ENCODE measurements around the gene NOS1AP.
"Not testable (repeated sequence)": the region's sequence is repeated elsewhere in the genome, so short reads cannot be mapped to it uniquely, and the experiment has no call there.

The NOS1AP gene

DNA sequence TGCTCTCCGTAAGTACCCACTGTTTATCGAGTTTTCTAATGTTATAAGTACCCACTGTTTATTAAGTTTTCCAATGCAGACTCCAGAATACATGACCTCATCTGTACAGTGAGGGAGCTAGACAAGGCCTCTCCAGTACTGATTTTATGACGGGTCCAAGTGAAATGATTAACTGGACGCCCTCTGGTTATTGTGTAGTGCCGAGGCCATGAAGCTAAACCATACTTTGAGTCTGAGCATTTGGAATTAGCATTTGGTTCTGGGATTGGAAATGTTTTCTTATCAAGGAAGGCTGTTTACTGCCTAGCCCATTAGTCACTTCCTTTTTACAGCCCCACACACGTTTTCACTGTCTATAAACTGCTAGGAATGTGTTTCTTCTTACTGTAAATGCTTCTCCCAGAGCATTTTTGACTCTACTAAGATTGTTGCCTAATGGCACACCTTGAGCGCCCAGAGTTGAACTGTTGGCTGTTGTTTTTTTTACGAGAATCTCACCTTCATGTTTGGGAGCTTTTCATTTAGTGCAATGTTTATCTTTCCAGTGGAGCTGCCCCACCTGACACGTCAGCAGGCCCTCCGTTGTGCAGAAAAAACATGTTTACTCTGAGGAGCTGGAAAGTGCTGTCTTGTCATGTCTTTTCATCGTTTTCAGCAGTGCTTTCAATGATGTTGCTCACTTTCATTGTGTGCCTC lies 280.3 kb downstream of the NOS1AP start:
- H3K27me3 ChIP-seq: no peaks in the 10 kb centered on the region
- no peaks in the 10 kb centered on the region for H3K36me3 ChIP-seq
- TF ChIP-seq, protein P1, sequence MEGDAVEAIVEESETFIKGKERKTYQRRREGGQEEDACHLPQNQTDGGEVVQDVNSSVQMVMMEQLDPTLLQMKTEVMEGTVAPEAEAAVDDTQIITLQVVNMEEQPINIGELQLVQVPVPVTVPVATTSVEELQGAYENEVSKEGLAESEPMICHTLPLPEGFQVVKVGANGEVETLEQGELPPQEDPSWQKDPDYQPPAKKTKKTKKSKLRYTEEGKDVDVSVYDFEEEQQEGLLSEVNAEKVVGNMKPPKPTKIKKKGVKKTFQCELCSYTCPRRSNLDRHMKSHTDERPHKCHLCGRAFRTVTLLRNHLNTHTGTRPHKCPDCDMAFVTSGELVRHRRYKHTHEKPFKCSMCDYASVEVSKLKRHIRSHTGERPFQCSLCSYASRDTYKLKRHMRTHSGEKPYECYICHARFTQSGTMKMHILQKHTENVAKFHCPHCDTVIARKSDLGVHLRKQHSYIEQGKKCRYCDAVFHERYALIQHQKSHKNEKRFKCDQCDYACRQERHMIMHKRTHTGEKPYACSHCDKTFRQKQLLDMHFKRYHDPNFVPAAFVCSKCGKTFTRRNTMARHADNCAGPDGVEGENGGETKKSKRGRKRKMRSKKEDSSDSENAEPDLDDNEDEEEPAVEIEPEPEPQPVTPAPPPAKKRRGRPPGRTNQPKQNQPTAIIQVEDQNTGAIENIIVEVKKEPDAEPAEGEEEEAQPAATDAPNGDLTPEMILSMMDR (IDR thresholded peaks at IDR 0.05): no peak
- H3K4me3 ChIP-seq (ENCODE audit: low read depth in 1 of 2, low read length in 1 of 2): no peak overlapping the region
- H3K9me3 ChIP-seq: no peaks in the 10 kb centered on the region
- H3K4me1 ChIP-seq (ENCODE audit: control insufficient read depth in 1 of 2, insufficient read depth in 1 of 2, low read depth in 1 of 2, low read length in 1 of 2): peaks cover 2 to 10% of the 10 kb centered on the region in 2 experiments
- no peak overlapping the region for H3K27ac ChIP-seq

DNA sequence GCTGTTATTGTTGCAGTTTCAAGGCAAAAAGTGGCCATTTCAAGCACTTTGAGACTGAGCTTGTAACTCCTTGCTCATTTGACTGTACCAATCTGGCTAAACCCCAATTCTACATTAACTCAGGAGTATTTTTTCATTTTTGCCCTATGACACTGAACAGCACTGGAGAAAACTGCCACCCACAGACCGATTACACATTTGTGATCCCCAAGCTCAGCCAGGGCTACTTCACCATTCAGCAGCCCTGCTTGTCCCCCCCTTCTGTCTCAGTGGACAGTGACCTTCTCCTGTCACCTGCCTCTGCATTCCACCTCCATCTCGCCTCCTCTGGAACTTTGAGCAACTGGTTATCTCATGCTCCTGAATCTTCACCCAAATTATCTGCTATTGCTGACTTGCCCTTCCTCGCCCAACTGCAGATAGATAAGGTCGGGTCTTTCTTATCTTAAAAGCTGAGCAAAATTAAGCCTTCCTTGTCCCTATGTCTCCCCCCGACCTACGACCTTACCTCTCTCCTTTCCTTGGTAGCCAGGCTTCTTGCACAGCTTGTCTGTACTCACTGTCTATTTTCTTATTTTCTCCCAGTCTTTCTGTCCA lies 281.9 kb downstream of the NOS1AP start:
- TF ChIP-seq, protein P1 (IDR thresholded peaks at IDR 0.05): no peak
- Histone ChIP-seq H3K4me1 (ENCODE audit: control insufficient read depth in 1 of 2, insufficient read depth in 1 of 2, low read depth in 1 of 2, low read length in 1 of 2) (peaks cover 0 to 8% of the 10 kb centered on the region in 2 experiments), H3K36me3 (peaks cover 13% of the 10 kb centered on the region)

DNA sequence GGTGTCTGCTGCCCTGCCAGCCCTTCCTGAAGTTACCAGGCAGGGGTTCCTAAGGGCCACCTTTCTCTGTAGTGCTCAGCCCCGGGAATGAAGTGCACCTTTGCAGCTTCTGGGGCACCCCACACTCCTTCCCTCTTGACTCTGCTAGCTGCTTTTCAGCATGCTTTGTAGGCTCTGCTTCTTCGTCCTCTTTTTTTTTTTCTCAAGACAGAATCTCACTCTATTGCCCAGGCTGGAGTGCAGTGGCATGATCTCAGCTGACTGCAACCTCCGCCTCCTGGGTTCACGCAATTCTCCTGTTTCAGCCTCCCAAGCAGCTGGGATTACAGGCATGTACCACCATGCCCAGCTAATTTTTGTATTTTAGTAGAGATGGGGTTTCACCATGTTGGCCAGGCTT lies 282.4 kb downstream of the NOS1AP start:
- H3K4me3 ChIP-seq (ENCODE audit: low read depth in 1 of 2, low read length in 1 of 2); H3K27ac ChIP-seq; H3K9me3 ChIP-seq; H3K27me3 ChIP-seq; H3K4me1 ChIP-seq (ENCODE audit: control insufficient read depth in 1 of 2, insufficient read depth in 1 of 2, low read depth in 1 of 2, low read length in 1 of 2): not testable (repeated sequence)
- H3K36me3 ChIP-seq: peaks cover 19% of the 10 kb centered on the region

More for the DNA sequence above, 281.9 kb downstream of the NOS1AP start:
- no peak overlapping the region for H3K4me3 ChIP-seq (ENCODE audit: low read depth in 1 of 2, low read length in 1 of 2)
- no peaks in the 10 kb centered on the region for H3K9me3 ChIP-seq
- no peaks in the 10 kb centered on the region for H3K27me3 ChIP-seq
- no peak overlapping the region for H3K27ac ChIP-seq

DNA sequence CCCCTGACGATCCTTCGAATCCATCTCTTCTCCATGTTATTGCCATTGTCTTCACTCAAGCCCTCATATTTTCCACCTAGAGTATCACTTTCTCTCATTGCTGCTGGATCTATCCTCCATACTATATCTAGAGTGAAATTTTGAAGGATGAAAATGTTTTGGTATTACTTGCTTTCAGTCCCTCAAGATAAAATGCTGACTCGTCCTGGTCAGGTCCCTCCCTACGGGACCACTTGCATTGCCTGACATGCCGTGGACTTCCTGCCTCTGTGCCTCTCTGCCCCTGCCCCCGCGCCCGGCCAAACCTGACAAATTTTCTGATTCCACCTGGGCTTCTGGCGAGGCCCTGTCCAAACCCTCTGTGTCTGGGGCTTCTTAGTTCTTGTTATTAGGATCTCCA lies 283.6 kb downstream of the NOS1AP start:
- no peaks in the 10 kb centered on the region for H3K9me3 ChIP-seq
- H3K4me3 ChIP-seq (ENCODE audit: low read depth in 1 of 2, low read length in 1 of 2): no peak overlapping the region
- peaks cover 0 to 8% of the 10 kb centered on the region in 2 experiments for H3K4me1 ChIP-seq (ENCODE audit: control insufficient read depth in 1 of 2, insufficient read depth in 1 of 2, low read depth in 1 of 2, low read length in 1 of 2)
- no peaks in the 10 kb centered on the region for H3K27me3 ChIP-seq
- TF ChIP-seq, protein P1 (IDR thresholded peaks at IDR 0.05): no peak
- peaks cover 29% of the 10 kb centered on the region for H3K36me3 ChIP-seq
- H3K27ac ChIP-seq: no peak overlapping the region

DNA sequence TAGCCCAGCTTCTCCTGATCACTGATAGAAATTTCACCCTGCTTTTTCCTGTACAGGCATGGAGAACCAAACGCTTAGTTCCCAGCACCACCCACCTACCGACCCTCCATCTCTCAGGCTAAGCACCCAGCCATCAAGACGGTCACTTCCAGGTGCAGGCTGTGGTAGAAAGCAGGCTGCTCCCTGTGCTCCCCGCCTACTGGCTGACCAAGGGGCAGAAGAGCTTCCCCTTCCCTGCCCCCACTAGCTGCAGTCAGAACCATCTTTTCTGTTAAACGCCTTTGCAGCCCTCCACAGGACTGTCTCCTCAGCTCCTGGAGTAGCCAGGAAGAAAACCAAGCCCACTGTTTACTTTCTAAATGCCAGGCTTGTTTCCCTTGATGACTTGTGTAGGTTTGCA lies 284.2 kb downstream of the NOS1AP start:
- Histone ChIP-seq H3K4me1 (ENCODE audit: control insufficient read depth in 1 of 2, insufficient read depth in 1 of 2, low read depth in 1 of 2, low read length in 1 of 2) (peaks cover 0 to 8% of the 10 kb centered on the region in 2 experiments), H3K27ac (no peak overlapping the region), H3K9me3 (no peaks in the 10 kb centered on the region), H3K36me3 (peaks cover 34% of the 10 kb centered on the region), H3K27me3 (no peaks in the 10 kb centered on the region), H3K4me3 (ENCODE audit: low read depth in 1 of 2, low read length in 1 of 2) (no peak overlapping the region)
- TF ChIP-seq, protein P1 (IDR thresholded peaks at IDR 0.05): no peak

DNA sequence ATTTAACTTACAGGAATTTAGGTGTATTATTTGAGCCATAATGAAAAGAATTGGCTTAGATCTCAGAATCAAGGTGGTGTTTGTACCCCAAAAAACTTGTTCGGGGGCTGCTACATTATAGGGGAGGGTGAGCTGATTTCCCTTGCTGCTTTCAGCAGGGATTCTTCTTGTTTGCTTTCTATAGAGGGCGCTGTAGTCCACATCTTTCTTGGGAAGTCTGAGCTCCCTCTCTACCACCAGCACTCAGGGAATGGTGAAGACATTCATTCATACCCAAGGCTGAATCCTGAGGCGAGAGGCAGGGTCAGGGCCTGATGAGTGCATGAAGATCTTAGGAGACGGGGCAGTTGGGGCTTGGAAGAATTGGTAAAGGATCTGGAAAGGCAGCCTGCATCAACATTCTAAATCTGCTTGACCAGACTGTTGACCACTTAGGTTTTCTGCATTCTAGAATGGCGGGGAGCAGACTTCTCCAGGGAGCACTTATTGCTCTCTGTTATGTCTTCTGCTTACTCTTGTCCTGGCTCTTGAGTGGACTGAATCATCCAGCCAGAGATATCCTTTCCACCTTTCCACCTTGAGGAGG lies 288.3 kb downstream of the NOS1AP start:
- TF ChIP-seq, protein P1 (IDR thresholded peaks at IDR 0.05): no peak
- peaks cover 56% of the 10 kb centered on the region for H3K36me3 ChIP-seq
- H3K9me3 ChIP-seq: no peaks in the 10 kb centered on the region
- H3K27ac ChIP-seq: no peak overlapping the region
- no peaks in the 10 kb centered on the region for H3K4me1 ChIP-seq (ENCODE audit: control insufficient read depth in 1 of 2, insufficient read depth in 1 of 2, low read depth in 1 of 2, low read length in 1 of 2)
- no peaks in the 10 kb centered on the region for H3K27me3 ChIP-seq
- H3K4me3 ChIP-seq (ENCODE audit: low read depth in 1 of 2, low read length in 1 of 2): no peak overlapping the region
